OCI-LY1 (cell line): ENCODE measurements around the gene DPM2.
A peak's percentile ranks its signal among the peaks of the same experiment; 100 is the strongest.

ENCODE experiments used
- H2AFZ ChIP-seq: fragments of 200-600 bp; sonication (generic), shearing (Covaris generic); 2 replicates; pipeline ENCODE4 v1.6.0; 2014; ENCODE audit warnings: antibody characterized with exemption, mild to moderate bottlenecking, low read length
- H3F3A ChIP-seq: fragments of 200-600 bp; sonication (generic), shearing (Covaris generic); 2 replicates; pipeline ENCODE4 v1.6.0; 2014; ENCODE audit warnings: mild to moderate bottlenecking, antibody characterized with exemption, low read length, moderate library complexity; ENCODE audit not compliant: insufficient read depth
- H3K27ac ChIP-seq: fragments of 200-600 bp; sonication (generic); 2 replicates; pipeline ENCODE4 v1.5.1; 2014; ENCODE audit warnings: low read length, mixed run types, mild to moderate bottlenecking, low read depth; ENCODE audit not compliant: poor library complexity, severe bottlenecking
- H3K27me3 ChIP-seq: fragments of 200-600 bp; sonication (generic); 2 replicates; pipeline ENCODE4 v1.6.0; 2014; ENCODE audit warnings: antibody characterized with exemption, mild to moderate bottlenecking, low read length, moderate library complexity; ENCODE audit not compliant: insufficient read depth
- H3K36me3 ChIP-seq: fragments of 200-600 bp; sonication (generic); 2 replicates; pipeline ENCODE4 v1.6.1; 2014; ENCODE audit warnings: mild to moderate bottlenecking, antibody characterized with exemption, low read length, moderate library complexity, mixed read lengths; ENCODE audit not compliant: insufficient read depth
- H3K4me1 ChIP-seq: fragments of 200-600 bp; sonication (generic); 2 replicates; pipeline ENCODE4 v1.5.1; 2014; ENCODE audit warnings: mild to moderate bottlenecking, low read length, moderate library complexity; ENCODE audit not compliant: insufficient read depth, severe bottlenecking
- H3K4me2 ChIP-seq: fragments of 200-600 bp; sonication (generic), shearing (Covaris generic); 2 replicates; pipeline ENCODE4 v1.6.1; 2014; ENCODE audit warnings: low read length
- H3K4me3 ChIP-seq: fragments of 200-600 bp; sonication (generic); 2 replicates; pipeline ENCODE4 v1.5.1; 2014; ENCODE audit warnings: low read length, low read depth, mild to moderate bottlenecking, mixed read lengths; ENCODE audit not compliant: poor library complexity, severe bottlenecking
- H3K79me2 ChIP-seq: fragments of 200-600 bp; shearing (Covaris generic); 2 replicates; pipeline ENCODE4 v1.6.1; 2016; ENCODE audit warnings: mixed run types, low read length, mixed read lengths; ENCODE audit not compliant: insufficient read depth
- H3K9ac ChIP-seq: fragments of 200-600 bp; sonication (generic), shearing (Covaris generic); 2 replicates; pipeline ENCODE4 v1.6.1; 2014; ENCODE audit warnings: mild to moderate bottlenecking, low read length, mixed read lengths
- H3K9me2 ChIP-seq: fragments of 200-600 bp; sonication (generic), shearing (Covaris generic); 2 replicates; pipeline ENCODE4 v1.6.1; 2014; ENCODE audit warnings: low read depth, mild to moderate bottlenecking, low read length, mixed read lengths
- H3K9me3 ChIP-seq: fragments of 200-600 bp; shearing (Covaris generic); 2 replicates; pipeline ENCODE4 v1.6.1; 2014; ENCODE audit warnings: low read length, mixed read lengths
- H4K20me1 ChIP-seq: fragments of 200-600 bp; sonication (generic), shearing (Covaris generic); 2 replicates; pipeline ENCODE4 v1.6.0; 2016; ENCODE audit warnings: mild to moderate bottlenecking, low read length; ENCODE audit not compliant: insufficient read depth
- EZH2 ChIP-seq: fragments of 200-600 bp; sonication (generic), shearing (Covaris generic); IDR thresholded peaks from 2 replicates; pipeline ENCODE4 v1.8.0; 2017; ENCODE audit warnings: borderline replicate concordance, mixed run types, mild to moderate bottlenecking, antibody characterized with exemption, low read length, moderate library complexity, mixed read lengths
- TF ChIP-seq, protein P1 (sequence below): fragments of 200-600 bp; sonication (generic), shearing (Covaris generic); IDR thresholded peaks from 2 replicates; pipeline ENCODE4 v1.5.1; 2017; ENCODE audit warnings: mild to moderate bottlenecking, antibody characterized with exemption, low read length, moderate library complexity, mixed read lengths

The DPM2 gene

DNA sequence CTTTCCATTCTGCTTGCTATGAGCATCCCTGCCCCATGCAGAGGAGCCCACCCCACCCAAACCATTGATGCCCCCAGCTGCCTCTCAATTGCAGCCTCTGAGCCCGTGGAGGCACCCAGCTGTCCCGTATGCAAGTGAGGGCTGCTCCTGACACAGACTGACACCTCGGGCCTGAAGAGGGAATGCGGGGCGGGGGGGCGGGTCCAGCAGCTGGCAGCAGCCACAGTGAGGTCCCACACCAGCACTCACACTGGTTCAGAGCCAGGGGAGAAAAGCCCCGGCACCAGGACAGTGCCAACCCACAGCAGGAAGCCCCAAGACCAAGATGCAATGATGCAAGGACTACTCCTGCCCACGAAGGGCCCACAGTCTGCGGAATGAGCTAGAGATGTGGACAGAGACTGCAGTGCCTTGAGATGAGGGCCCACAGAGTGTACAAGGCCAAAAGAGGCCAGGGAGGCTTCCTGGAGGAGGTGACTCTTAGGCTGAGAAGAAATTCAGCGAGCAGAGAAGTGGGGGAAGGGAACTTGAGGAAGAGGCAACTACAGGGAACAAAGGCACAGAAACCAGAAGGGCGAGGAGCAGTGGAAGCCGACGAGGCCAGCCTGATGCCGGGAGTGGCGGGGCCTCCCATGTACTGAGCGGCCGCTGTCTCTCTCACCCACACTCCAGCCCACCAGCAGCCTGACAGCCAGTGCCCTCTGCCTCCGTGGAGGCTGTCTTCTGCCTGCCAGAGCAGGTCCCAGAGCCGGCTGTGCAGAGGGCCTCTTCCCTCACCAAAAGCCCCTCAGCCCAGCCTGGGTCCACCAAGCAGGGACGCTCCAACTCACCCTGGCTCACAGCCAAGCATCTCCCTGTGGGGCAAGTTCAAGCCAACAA lies 33.9 kb upstream of the DPM2 start:
- Histone ChIP-seq H3K79me2 (peaks cover 64% of the 10 kb centered on the region), H3K27ac (peak overlapping the region; percentile 90), H3K9me3 (no peaks in the 10 kb centered on the region), H2AFZ (no peak overlapping the region), H3K27me3 (no peaks in the 10 kb centered on the region), H3K9me2 (no peaks in the 10 kb centered on the region), H3K4me2 (peak overlapping the region; percentile 90), H4K20me1 (no peaks in the 10 kb centered on the region), H3K36me3 (peaks cover 16% of the 10 kb centered on the region), H3K9ac (peak overlapping the region; percentile 44; the same call in 1 of the 2 replicates), H3K4me1 (peaks cover 100% of the 10 kb centered on the region), H3F3A (no peaks in the 10 kb centered on the region), H3K4me3 (peak overlapping the region; percentile 83)
- TF ChIP-seq EZH2 = no peak
- TF ChIP-seq, protein P1, sequence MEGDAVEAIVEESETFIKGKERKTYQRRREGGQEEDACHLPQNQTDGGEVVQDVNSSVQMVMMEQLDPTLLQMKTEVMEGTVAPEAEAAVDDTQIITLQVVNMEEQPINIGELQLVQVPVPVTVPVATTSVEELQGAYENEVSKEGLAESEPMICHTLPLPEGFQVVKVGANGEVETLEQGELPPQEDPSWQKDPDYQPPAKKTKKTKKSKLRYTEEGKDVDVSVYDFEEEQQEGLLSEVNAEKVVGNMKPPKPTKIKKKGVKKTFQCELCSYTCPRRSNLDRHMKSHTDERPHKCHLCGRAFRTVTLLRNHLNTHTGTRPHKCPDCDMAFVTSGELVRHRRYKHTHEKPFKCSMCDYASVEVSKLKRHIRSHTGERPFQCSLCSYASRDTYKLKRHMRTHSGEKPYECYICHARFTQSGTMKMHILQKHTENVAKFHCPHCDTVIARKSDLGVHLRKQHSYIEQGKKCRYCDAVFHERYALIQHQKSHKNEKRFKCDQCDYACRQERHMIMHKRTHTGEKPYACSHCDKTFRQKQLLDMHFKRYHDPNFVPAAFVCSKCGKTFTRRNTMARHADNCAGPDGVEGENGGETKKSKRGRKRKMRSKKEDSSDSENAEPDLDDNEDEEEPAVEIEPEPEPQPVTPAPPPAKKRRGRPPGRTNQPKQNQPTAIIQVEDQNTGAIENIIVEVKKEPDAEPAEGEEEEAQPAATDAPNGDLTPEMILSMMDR = no peak

DNA sequence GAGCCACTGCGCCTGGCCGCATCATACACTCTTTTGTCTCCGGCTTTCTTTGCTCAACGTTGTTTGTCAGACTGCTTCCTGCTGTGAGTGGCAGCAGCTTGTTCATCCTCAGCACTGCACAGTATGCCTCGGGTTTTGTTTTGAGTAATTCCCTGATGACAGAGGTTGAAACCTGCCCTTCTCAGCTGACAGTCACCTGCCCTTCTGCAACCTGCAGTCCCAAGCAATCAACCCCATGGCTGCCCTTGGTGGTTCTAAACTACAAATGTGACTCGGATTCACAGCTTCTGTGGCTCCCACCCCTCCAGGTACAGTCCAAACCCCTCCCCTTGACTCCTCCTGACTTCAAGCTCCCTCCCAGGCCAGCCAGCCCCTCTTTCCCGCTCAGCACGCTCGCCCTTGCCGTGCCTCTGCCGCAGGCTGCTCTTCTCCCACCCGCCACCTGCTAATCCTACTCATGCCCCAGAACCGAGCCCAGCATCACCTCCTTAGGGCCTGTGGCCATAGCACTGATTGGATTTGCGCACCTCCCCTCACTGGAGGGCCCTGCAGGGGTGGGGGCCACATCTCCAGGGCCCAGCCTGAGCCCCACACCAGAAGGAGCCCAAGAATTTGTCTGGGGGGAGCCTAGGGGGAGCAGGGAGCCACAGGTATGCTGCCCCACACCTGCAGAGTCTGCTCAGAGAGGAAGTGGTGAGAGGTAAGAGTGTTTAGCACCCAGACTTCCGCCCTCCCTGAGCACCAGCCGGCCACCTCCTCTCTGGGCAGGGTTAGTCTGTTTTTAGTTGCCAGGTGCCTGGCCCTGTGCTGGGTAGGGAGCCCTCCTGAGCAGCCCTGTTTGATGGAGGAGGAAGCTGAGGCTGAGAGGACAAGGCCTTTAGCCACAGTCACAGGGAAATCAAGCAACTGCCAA lies 33.0 kb upstream of the DPM2 start:
- no peaks in the 10 kb centered on the region for H3K9me3 ChIP-seq
- peak overlapping the region; percentile 18 for H3K4me3 ChIP-seq
- no peak overlapping the region for H2AFZ ChIP-seq
- H3K4me1 ChIP-seq = peaks cover 100% of the 10 kb centered on the region
- peak overlapping the region; percentile 90 for H3K27ac ChIP-seq
- peak overlapping the region; percentile 41 for H3K4me2 ChIP-seq
- H3K36me3 ChIP-seq = peaks cover 11% of the 10 kb centered on the region
- no peaks in the 10 kb centered on the region for H3K27me3 ChIP-seq
- TF ChIP-seq, protein P1 = no peak; the same call in 1 of the 2 replicates
- TF ChIP-seq EZH2 = no peak
- no peaks in the 10 kb centered on the region for H4K20me1 ChIP-seq
- H3K9me2 ChIP-seq = no peaks in the 10 kb centered on the region
- H3K79me2 ChIP-seq = peaks cover 64% of the 10 kb centered on the region
- no peaks in the 10 kb centered on the region for H3F3A ChIP-seq
- peak overlapping the region; percentile 8; the same call in 1 of the 2 replicates for H3K9ac ChIP-seq

DNA sequence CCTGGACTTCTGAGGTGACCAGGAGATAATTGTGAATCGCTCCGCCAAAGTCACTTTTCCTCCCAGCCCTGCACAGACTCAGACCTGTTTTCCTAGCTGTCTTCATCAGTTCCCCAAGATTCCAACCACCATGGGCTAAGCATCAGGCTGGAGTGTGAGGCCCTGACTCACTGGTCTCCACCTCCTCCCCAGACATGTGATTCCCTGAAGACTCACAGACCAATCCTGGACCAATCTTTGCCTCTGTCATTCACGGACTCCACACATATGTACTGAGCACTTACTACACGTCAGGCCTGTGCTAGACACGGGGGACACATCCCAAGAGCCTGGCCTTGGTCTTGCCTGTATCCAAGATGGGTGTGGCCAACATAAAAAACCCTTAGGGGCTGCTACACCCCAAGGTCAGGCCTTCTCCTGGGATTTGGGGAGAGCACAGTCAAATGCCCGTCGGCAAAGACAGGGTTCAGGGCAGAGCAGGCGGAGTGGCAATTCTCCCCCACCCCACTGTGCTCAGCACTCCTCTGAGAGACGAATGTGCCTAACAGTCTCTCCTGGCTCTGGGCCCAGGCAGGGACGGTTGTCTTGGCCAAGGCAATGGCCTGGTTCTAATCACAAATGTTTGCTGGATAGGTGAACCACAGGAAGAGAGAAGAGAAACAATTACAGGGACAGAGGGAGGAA lies 31.2 kb upstream of the DPM2 start:
- H3K9ac ChIP-seq = no peak overlapping the region; the same call in 1 of the 2 replicates
- no peaks in the 10 kb centered on the region for H3K27me3 ChIP-seq
- H2AFZ ChIP-seq = no peak overlapping the region
- H3K4me1 ChIP-seq = peaks cover 98% of the 10 kb centered on the region
- peak overlapping the region; percentile 90 for H3K27ac ChIP-seq
- no peaks in the 10 kb centered on the region for H4K20me1 ChIP-seq
- peaks cover 62% of the 10 kb centered on the region for H3K79me2 ChIP-seq
- H3K9me2 ChIP-seq = no peaks in the 10 kb centered on the region
- TF ChIP-seq, protein P1 = no peak
- no peak for TF ChIP-seq EZH2
- no peaks in the 10 kb centered on the region for H3F3A ChIP-seq
- peaks cover 10% of the 10 kb centered on the region; the same call in 1 of the 2 replicates for H3K36me3 ChIP-seq
- H3K4me3 ChIP-seq = no peak overlapping the region
- peak overlapping the region; percentile 41; the same call in 1 of the 2 replicates for H3K4me2 ChIP-seq
- H3K9me3 ChIP-seq = no peaks in the 10 kb centered on the region
